DMS53 treated with DMSO at 0.1 percent for 48 hours (cell line): ENCODE measurements around the gene C1orf159.

ENCODE experiments used
- DNase-seq: peaks from one replicate; lab custom pipeline; 2025; ENCODE audit not compliant: unreplicated experiment; lab: John Stamatoyannopoulos, UW

The C1orf159 gene

DNA sequence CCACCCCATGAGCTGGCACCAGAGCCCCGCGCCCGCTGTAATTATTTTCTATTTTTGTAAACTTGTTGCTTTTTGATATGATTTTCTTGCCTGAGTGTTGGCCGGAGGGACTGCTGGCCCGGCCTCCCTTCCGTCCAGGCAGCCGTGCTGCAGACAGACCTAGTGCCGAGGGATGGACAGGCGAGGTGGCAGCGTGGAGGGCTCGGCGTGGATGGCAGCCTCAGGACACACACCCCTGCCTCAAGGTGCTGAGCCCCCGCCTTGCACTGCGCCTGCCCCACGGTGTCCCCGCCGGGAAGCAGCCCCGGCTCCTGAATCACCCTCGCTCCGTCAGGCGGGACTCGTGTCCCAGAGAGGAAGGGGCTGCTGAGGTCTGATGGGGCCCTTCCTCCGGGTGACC is 60.9 kb downstream of the C1orf159 start:
- no peak for DNase-seq

GRCh38 chr1:1054099-1054700 is 61.7 kb downstream of the C1orf159 start:
- DNase-seq = no peak

- no peak for DNase-seq
Observed at GRCh38 chr1:1053682-1054081, 62.2 kb downstream of the C1orf159 start.

DNA sequence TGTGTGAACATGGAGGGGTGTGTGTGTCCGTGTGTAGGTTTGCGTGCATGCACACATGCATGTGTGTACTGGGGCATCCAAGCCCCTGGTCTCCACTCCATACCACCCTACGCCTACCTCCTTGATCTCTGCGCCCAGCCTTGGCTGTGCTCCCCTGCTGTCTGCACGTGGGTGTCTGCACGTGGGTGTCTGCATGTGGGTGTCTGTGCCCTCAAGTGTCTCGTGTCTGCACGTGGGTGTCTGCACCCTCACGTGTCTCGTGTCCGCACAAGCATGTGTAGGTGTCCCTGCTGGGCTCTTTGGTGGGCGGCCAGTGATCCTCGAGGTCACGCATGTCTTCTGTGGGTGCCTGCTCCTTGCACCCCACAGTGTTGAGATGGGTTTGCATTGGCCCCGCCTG is 62.9 kb downstream of the C1orf159 start:
- DNase-seq = no peak

DNA sequence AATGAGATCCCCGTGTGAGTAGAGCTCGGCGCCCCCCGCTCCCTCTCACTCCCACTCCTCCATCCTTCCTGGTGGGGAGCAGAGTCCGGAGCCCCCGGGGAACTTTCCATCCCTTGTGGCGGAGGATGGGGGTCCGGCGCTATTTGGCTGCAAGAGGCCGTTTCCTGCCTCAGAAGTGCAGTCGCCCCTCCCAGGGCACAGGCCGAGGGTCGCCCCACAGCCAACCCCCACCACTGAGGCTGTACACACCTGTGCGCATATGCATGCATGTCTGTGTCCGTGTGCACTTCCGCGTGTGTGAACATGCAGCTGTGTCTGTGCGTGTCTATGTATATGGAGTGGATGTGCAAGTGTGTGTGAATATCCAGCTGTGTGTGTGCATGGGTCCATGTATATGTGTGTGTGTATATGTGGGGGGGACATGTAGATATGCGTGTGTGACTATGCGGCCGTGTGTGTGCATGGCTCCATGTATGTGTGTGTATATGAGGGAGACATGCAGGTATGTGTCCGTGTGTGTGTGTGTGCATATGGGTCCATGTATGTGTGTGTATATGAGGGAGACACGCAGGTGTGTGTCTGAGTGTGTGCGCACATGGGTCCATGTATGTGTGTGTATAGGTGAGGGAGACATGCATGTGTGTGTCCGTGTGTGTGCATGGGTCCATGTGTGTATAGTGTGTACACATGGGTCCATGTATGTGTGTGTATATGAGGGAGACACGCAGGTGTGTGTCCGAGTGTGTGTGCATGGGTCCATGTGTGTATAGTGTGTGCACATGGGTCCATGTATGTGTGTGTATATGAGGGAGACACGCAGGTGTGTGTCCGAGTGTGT is 63.7 kb downstream of the C1orf159 start:
- no peak for DNase-seq

DNA sequence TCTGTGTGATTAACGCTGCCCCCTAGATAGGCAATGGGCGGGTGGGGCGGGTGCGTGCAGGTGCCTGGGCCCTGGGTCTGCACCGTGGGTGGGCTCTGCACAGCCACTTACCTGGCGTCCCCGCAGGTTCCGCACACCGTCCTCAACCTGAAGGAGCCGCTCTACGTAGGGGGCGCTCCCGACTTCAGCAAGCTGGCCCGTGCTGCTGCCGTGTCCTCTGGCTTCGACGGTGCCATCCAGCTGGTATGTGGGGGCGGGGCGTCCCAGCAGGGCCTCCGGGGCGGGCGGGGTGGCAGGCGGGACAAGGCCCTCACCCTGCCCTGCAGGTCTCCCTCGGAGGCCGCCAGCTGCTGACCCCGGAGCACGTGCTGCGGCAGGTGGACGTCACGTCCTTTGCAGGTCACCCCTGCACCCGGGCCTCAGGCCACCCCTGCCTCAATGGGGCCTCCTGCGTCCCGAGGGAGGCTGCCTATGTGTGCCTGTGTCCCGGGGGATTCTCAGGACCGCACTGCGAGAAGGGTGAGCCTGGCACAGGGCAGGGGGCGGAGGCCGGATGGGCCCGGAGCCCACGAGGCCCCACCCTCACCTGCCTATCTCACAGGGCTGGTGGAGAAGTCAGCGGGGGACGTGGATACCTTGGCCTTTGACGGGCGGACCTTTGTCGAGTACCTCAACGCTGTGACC is 64.6 kb downstream of the C1orf159 start:
- no peak for DNase-seq

DNA sequence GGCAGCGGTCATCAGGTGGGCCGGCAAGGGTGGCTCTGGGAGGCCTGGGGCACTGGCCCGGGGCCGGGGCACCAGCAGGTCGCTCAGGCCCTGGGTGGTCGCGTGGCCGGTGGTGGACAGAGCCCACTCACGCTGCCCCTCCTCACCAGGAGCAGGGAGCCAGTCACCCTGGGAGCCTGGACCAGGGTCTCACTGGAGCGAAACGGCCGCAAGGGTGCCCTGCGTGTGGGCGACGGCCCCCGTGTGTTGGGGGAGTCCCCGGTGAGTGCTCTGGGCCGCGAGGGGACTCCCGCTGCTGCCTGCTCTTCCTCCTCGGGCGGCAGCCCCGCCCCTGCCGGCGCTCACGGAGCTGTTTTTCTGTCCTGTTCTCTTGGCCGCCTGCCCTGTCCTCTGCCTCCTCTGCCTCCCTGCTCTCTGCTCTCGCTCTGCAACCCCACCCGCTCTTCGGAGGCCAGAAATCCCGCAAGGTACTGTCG is 65.3 kb downstream of the C1orf159 start:
- no peak for DNase-seq

DNA sequence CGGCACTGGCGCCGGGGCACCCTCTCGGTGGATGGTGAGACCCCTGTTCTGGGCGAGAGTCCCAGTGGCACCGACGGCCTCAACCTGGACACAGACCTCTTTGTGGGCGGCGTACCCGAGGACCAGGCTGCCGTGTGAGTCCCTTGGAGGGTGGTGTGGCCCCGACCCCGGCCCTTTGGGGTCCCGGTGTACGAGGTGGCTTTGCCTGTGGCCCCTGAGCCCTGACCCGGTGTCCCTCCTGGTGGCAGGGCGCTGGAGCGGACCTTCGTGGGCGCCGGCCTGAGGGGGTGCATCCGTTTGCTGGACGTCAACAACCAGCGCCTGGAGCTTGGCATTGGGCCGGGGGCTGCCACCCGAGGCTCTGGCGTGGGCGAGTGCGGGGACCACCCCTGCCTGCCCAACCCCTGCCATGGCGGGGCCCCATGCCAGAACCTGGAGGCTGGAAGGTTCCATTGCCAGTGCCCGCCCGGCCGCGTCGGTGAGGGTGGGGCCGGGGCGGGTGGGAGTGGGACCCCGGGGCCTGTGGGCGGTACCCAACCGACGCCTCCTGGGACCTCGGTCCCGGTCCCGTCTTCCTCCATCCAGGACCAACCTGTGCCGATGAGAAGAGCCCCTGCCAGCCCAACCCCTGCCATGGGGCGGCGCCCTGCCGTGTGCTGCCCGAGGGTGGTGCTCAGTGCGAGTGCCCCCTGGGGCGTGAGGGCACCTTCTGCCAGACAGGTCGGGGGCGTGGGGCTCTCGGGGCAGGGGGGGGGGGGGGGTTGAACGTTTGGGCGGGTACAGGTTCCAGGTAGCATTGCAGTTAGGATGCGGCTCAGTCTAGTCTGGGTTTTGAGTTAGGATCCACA is 66.3 kb downstream of the C1orf159 start:
- DNase-seq = no peak

DNA sequence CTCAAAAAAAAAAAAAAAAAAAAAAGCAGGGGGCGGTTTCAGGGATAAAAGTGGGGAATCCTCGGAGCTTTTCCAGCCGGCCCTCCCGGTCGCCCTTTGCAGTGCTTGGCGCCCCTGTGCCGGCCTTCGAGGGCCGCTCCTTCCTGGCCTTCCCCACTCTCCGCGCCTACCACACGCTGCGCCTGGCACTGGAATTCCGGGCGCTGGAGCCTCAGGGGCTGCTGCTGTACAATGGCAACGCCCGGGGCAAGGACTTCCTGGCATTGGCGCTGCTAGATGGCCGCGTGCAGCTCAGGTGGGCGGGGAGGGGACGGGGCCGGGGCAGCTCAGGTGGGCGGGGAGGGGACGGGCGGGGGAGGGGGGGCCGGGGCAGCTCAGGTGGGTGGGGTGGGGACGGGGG is 67.1 kb downstream of the C1orf159 start:
- no peak for DNase-seq

- DNase-seq = no peak
Observed at GRCh38 chr1:1047963-1048362, 67.9 kb downstream of the C1orf159 start.

DNA sequence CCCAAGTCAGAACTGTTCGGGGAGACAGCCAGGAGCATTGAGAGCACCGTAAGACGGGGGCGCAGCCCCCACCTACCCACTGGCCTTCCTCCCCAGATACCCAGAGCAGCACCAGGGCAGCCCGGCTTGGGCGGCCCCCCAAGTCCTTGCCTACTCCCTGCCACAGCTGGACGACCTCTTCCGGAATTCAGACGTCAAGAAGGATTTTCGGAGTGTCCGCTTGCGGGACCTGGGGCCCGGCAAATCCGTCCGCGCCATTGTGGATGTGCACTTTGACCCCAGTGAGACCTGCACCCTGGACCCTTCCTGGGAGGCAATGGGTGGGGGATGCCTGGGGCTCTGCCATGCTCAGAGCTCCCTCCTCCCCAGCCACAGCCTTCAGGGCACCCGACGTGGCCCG is 68.5 kb downstream of the C1orf159 start:
- no peak for DNase-seq

GRCh38 chr1:1046767-1047166 is 69.1 kb downstream of the C1orf159 start:
- DNase-seq = no peak

GRCh38 chr1:1046243-1046642 is 69.6 kb downstream of the C1orf159 start:
- no peak for DNase-seq

GRCh38 chr1:1045129-1045528 is 70.8 kb downstream of the C1orf159 start:
- DNase-seq = no peak

DNA sequence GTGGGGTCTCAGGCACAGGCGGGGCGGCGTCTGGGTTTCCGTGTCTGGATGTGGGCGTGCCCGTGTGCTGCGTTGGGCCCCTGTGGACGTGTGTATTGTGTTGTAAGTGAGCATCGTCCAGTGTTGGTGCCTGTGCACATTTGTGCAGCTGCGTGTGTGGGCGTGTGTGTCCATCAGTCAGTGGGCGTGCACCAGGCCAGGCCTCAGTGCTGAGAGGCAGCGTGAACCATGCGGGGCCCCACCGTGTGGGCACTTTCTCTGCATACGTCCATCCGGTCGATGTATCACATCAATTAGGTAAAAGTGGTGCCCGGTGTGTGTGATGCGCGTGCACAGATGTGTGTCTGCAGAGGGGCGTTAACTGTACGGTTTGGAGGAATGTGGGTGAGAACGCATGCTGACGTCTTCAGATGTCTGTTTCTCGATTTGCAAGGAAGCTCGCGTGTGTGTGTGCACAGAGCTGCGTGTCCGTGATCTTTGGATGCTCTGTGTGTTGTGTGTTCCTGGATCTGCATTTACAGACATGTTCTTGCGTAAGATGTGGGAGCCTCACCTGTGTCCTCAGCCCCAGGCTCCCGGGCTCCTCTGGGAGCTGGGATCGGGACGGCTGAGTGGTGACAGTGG is 71.3 kb downstream of the C1orf159 start:
- no peak for DNase-seq

DNA sequence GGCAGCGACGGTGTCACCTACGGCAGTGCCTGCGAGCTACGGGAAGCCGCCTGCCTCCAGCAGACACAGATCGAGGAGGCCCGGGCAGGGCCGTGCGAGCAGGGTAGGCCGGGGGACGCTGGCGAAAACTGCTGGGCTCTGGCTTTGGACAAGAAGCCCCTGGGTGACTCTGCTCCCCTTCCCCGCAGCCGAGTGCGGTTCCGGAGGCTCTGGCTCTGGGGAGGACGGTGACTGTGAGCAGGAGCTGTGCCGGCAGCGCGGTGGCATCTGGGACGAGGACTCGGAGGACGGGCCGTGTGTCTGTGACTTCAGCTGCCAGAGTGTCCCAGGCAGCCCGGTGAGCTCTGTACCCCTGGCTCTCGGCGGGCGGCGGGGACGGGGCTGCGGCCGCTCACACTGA is 72.0 kb downstream of the C1orf159 start:
- DNase-seq = no peak

GRCh38 chr1:1043411-1043810 is 72.5 kb downstream of the C1orf159 start:
- no peak for DNase-seq

GRCh38 chr1:1042835-1043234 is 73.1 kb downstream of the C1orf159 start:
- no peak for DNase-seq

- DNase-seq = no peak
Observed at GRCh38 chr1:1041873-1042272, 74.0 kb downstream of the C1orf159 start.

DNA sequence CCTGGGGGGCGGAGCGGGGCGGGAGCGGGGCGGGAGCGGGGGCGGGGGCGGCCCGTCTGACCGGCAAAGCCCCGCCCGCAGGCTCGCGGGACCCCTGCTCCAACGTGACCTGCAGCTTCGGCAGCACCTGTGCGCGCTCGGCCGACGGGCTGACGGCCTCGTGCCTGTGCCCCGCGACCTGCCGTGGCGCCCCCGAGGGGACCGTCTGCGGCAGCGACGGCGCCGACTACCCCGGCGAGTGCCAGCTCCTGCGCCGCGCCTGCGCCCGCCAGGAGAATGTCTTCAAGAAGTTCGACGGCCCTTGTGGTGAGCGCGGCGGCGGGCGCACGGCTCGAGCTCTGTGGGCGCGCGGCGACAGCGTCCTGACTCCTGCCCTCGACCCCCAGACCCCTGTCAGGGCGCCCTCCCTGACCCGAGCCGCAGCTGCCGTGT is 74.8 kb downstream of the C1orf159 start:
- no peak for DNase-seq
